ENCODE measurements around the gene ESR2. TPM values are rescaled to one million over a fixed set of nuclear protein-coding genes. Genes with fewer than 3 reads are reported as not detected.
"Not testable (repeated sequence)": the region's sequence is repeated elsewhere in the genome, so short reads cannot be mapped to it uniquely, and the experiment has no call there.

ESR2 gene
- under 1 TPM; 0.17 to 0.45 TPM for total RNA-seq

- no peaks in the 10 kb centered on the region for H3K36me3 Mint-ChIP-seq
- H3K4me3 Mint-ChIP-seq = peak within 1 kb of the TSS; percentile 70
- H3K27ac Mint-ChIP-seq = no peak within 1 kb of the TSS
- H3K27me3 Mint-ChIP-seq = peaks cover 12% of the 10 kb centered on the region
- H3K4me1 Mint-ChIP-seq (ENCODE audit: low read depth) = peaks cover 29% of the 10 kb centered on the region
- peak; percentile 33 for DNase-seq
- intact Hi-C loops (cut with micrococcal nuclease) = loop anchor here (2.0 to 10.0 kb wide), 4 partner anchors 229 to 819 kb away; partner anchors contain the start of gene SYNE2
- H3K9me3 Mint-ChIP-seq = no peaks in the 10 kb centered on the region
- ChIA-PET CTCF (interaction anchor here (0.6 to 3.2 kb wide), 22 partner anchors 9 to 576 kb away, joined by 3 to 31 read pairs (median 4); partner anchors contain the start of gene MTHFD1), POLR2A (interaction anchor here (1.2 to 1.5 kb wide), 2 partner anchors 9 to 119 kb away, joined by 3 read pairs; no protein-coding TSS in a partner anchor)
Observed at GRCh38 chr14:64293976-64294671, at the start of gene ESR2. TSS of gene ESR2 (minus strand) at chr14:64294371. CDS start at chr14:64282985, 11,386 bp downstream.

- ChIA-PET CTCF (interaction anchor here (1.4 to 6.0 kb wide), 3 partner anchors 46 to 138 kb away, joined by 3 to 71 read pairs (median 5); no protein-coding TSS in a partner anchor), POLR2A (no interaction called here)
- no peak for DNase-seq
- Mint-ChIP-seq H3K27ac (no peak overlapping the region), H3K27me3 (no peaks in the 10 kb centered on the region), H3K4me3 (no peak overlapping the region), H3K36me3 (peaks cover 6% of the 10 kb centered on the region), H3K9me3 (peaks cover 17% of the 10 kb centered on the region), H3K4me1 (ENCODE audit: low read depth) (peaks cover 23% of the 10 kb centered on the region)
- intact Hi-C loops (cut with micrococcal nuclease) = no loop called here
Observed at GRCh38 chr14:64340560-64341196, 46.5 kb upstream of the ESR2 start.

GRCh38 chr14:64338616-64339316 is 44.6 kb upstream of the ESR2 start:
- intact Hi-C loops (cut with micrococcal nuclease) = loop anchor here (1.0 to 2.0 kb wide), 3 partner anchors 50 to 202 kb away; partner anchors contain the start of genes HSPA2, MTHFD1 and ZBTB25
- peaks cover 6% of the 10 kb centered on the region for H3K36me3 Mint-ChIP-seq
- no peaks in the 10 kb centered on the region for H3K27me3 Mint-ChIP-seq
- H3K4me1 Mint-ChIP-seq (ENCODE audit: low read depth) = peaks cover 23% of the 10 kb centered on the region
- H3K27ac Mint-ChIP-seq = peak overlapping the region; percentile 95
- peak; percentile 93 for DNase-seq
- H3K4me3 Mint-ChIP-seq = peak overlapping the region; percentile 91
- peaks cover 17% of the 10 kb centered on the region for H3K9me3 Mint-ChIP-seq
- ChIA-PET POLR2A (interaction anchor here (1.0 to 2.7 kb wide), 3 partner anchors 49 to 164 kb away, joined by 5 to 29 read pairs (median 6); partner anchors contain the start of genes MTHFD1 and ZBTB25), CTCF (interaction anchor here (0.6 to 1.7 kb wide), 7 partner anchors 33 to 334 kb away, joined by 3 to 7 read pairs (median 4); partner anchors contain the start of gene MTHFD1)

GRCh38 chr14:64337888-64338615 is 43.9 kb upstream of the ESR2 start:
- Mint-ChIP-seq H3K4me3 (peak overlapping the region; percentile 91), H3K4me1 (ENCODE audit: low read depth) (peaks cover 23% of the 10 kb centered on the region), H3K36me3 (peaks cover 6% of the 10 kb centered on the region), H3K9me3 (peaks cover 17% of the 10 kb centered on the region), H3K27ac (peak overlapping the region; percentile 95), H3K27me3 (no peaks in the 10 kb centered on the region)
- DNase-seq = peak; percentile 48
- ChIA-PET POLR2A (interaction anchor here (0.8 to 2.7 kb wide), 5 partner anchors 50 to 173 kb away, joined by 3 to 29 read pairs (median 5); partner anchors contain the start of genes MTHFD1 and ZBTB25), CTCF (interaction anchor here (0.6 to 1.7 kb wide), 9 partner anchors 33 to 334 kb away, joined by 3 to 7 read pairs (median 4); partner anchors contain the start of gene MTHFD1)
- intact Hi-C loops (cut with micrococcal nuclease) = loop anchor here (1.0 to 2.0 kb wide), 3 partner anchors 50 to 203 kb away; partner anchors contain the start of genes HSPA2, MTHFD1 and ZBTB25

- no peak for DNase-seq
- H3K4me1 Mint-ChIP-seq (ENCODE audit: low read depth) = no peaks in the 10 kb centered on the region
- no peak overlapping the region for H3K27ac Mint-ChIP-seq
- H3K27me3 Mint-ChIP-seq = peaks cover 2% of the 10 kb centered on the region
- intact Hi-C loops (cut with micrococcal nuclease) = no loop called here
- H3K4me3 Mint-ChIP-seq = no peak overlapping the region
- no peaks in the 10 kb centered on the region for H3K36me3 Mint-ChIP-seq
- POLR2A ChIA-PET = no interaction called here
- CTCF ChIA-PET = interaction anchor here (0.8 to 1.0 kb wide), 2 partner anchors 25 to 559 kb away, joined by 3 read pairs; no protein-coding TSS in a partner anchor
- H3K9me3 Mint-ChIP-seq = no peaks in the 10 kb centered on the region
Observed at GRCh38 chr14:64329149-64329548, 35.0 kb upstream of the ESR2 start.

GRCh38 chr14:64326502-64326901 is 32.3 kb upstream of the ESR2 start:
- DNase-seq = no peak
- Mint-ChIP-seq H3K9me3 (no peaks in the 10 kb centered on the region), H3K4me3 (no peak overlapping the region), H3K4me1 (ENCODE audit: low read depth) (no peaks in the 10 kb centered on the region), H3K36me3 (no peaks in the 10 kb centered on the region), H3K27ac (no peak overlapping the region), H3K27me3 (peaks cover 3% of the 10 kb centered on the region)
- intact Hi-C loops (cut with micrococcal nuclease) = no loop called here
- POLR2A ChIA-PET = no interaction called here
- CTCF ChIA-PET = no interaction called here

- no peaks in the 10 kb centered on the region for H3K4me1 Mint-ChIP-seq (ENCODE audit: low read depth)
- H3K27me3 Mint-ChIP-seq = peaks cover 5% of the 10 kb centered on the region
- CTCF ChIA-PET = interaction anchor here (1.6 kb wide), 1 partner anchor 30 kb away, joined by 4 read pairs; no protein-coding TSS in a partner anchor
- no peak overlapping the region for H3K4me3 Mint-ChIP-seq
- H3K9me3 Mint-ChIP-seq = no peaks in the 10 kb centered on the region
- no peak overlapping the region for H3K27ac Mint-ChIP-seq
- POLR2A ChIA-PET = no interaction called here
- DNase-seq = no peak
- H3K36me3 Mint-ChIP-seq = no peaks in the 10 kb centered on the region
- intact Hi-C loops (cut with micrococcal nuclease) = no loop called here
Observed at GRCh38 chr14:64324895-64325294, 30.7 kb upstream of the ESR2 start.

- no peak for DNase-seq
- CTCF ChIA-PET = interaction anchor here (1.6 kb wide), 1 partner anchor 29 kb away, joined by 4 read pairs; no protein-coding TSS in a partner anchor
- intact Hi-C loops (cut with micrococcal nuclease) = no loop called here
Observed at GRCh38 chr14:64324461-64324860, 30.3 kb upstream of the ESR2 start.

GRCh38 chr14:64320362-64320761 is 26.2 kb upstream of the ESR2 start:
- H3K27me3 Mint-ChIP-seq; H3K4me1 Mint-ChIP-seq (ENCODE audit: low read depth); H3K9me3 Mint-ChIP-seq; POLR2A ChIA-PET; H3K36me3 Mint-ChIP-seq; H3K4me3 Mint-ChIP-seq; DNase-seq; H3K27ac Mint-ChIP-seq; intact Hi-C loops (cut with micrococcal nuclease): not testable (repeated sequence)
- CTCF ChIA-PET = interaction anchor here (0.8 kb wide), 1 partner anchor 16 kb away, joined by 3 read pairs; no protein-coding TSS in a partner anchor

More at GRCh38 chr14:64324461-64324860, 30.3 kb upstream of the ESR2 start:
- peaks cover 5% of the 10 kb centered on the region for H3K27me3 Mint-ChIP-seq
- H3K4me3 Mint-ChIP-seq = no peak overlapping the region
- H3K9me3 Mint-ChIP-seq = no peaks in the 10 kb centered on the region
- POLR2A ChIA-PET = no interaction called here
- H3K4me1 Mint-ChIP-seq (ENCODE audit: low read depth) = no peaks in the 10 kb centered on the region
- no peak overlapping the region for H3K27ac Mint-ChIP-seq
- H3K36me3 Mint-ChIP-seq = no peaks in the 10 kb centered on the region

GRCh38 chr14:64318695-64319094 is 24.5 kb upstream of the ESR2 start:
- CTCF ChIA-PET; H3K4me1 Mint-ChIP-seq (ENCODE audit: low read depth); H3K27ac Mint-ChIP-seq; H3K9me3 Mint-ChIP-seq; H3K36me3 Mint-ChIP-seq; POLR2A ChIA-PET; DNase-seq; intact Hi-C loops (cut with micrococcal nuclease); H3K4me3 Mint-ChIP-seq; H3K27me3 Mint-ChIP-seq: not testable (repeated sequence)

- Mint-ChIP-seq H3K4me3 (no peak overlapping the region), H3K9me3 (no peaks in the 10 kb centered on the region), H3K27me3 (peaks cover 6% of the 10 kb centered on the region), H3K4me1 (ENCODE audit: low read depth) (no peaks in the 10 kb centered on the region), H3K36me3 (no peaks in the 10 kb centered on the region), H3K27ac (no peak overlapping the region)
- no peak for DNase-seq
- POLR2A ChIA-PET = no interaction called here
- CTCF ChIA-PET = interaction anchor here (0.5 to 3.0 kb wide), 72 partner anchors 9 to 855 kb away, joined by 3 to 31 read pairs (median 4); partner anchors contain the start of gene ESR2
- intact Hi-C loops (cut with micrococcal nuclease) = loop anchor here (1.0 to 2.0 kb wide), 3 partner anchors 293 to 915 kb away; no protein-coding TSS in a partner anchor
Observed at GRCh38 chr14:64303471-64303917, 9.3 kb upstream of the ESR2 start.

Measured in activated CD4-positive, alpha-beta memory T cell treated with anti-CD3 and anti-CD28 coated beads for 36 hours (primary cell).